B cell (primary cell): Measurements from ENCODE around the gene CAMTA1. TPM values are rescaled to one million over a fixed set of nuclear protein-coding genes. Genes with fewer than 3 reads are reported as not detected.

Experiments
- ATAC-seq: fragments of 200-7000 bp; cut with Tn5 transposase; one replicate; pipeline ENCODE4 v1.10.0; 2021; ENCODE audit warnings: low read depth, mild to moderate bottlenecking, moderate number of reproducible peaks, moderate library complexity
- CTCF ChIA-PET: fragments of 350-600 bp; sonication (Branson Sonifier 250); formaldehyde crosslinking; loops from one replicate; lab custom pipeline; 2021; ENCODE audit warnings: antibody characterized with exemption, inconsistent platforms; lab: Charles Lee
- POLR2A ChIA-PET: fragments of 350-600 bp; sonication (Branson Sonifier 250); formaldehyde crosslinking; loops from one replicate; lab custom pipeline; 2021; ENCODE audit warnings: antibody characterized with exemption; lab: Charles Lee
- DNase-seq: peaks from one replicate; pipeline ENCODE4 v3.0.0; 2013
- H2AFZ ChIP-seq: 2 replicates; pipeline ENCODE4 v1.6.1; 2012; ENCODE audit warnings: mild to moderate bottlenecking, low read depth, low read length; ENCODE audit not compliant: insufficient read depth, poor library complexity, severe bottlenecking
- H3K27ac ChIP-seq, 2 donors: 1 replicate in 1 of 2; 2 replicates in 1 of 2; pipeline ENCODE4 v1.5.1; 2012 to 2013; ENCODE audit warnings: low read length in 2 of 2, mild to moderate bottlenecking in 2 of 2, moderate library complexity in 1 of 2
- H3K27me3 ChIP-seq, 4 experiments: fragments of 200-600 bp in 1 of 4; sonication (generic) in 1 of 4; replicated peaks in 1 of 4; 1 replicate in 2 of 4; 2 replicates in 2 of 4; pipeline versions ENCODE4 v1.6.1 to v1.7.0; 2013 to 2016; ENCODE audit warnings: low read length in 3 of 4, mild to moderate bottlenecking in 2 of 4, mixed read lengths in 1 of 4, moderate library complexity in 1 of 4; ENCODE audit not compliant: insufficient read depth in 4 of 4, control insufficient read depth in 3 of 4; ENCODE audit errors: control extremely low read depth in 1 of 4
- H3K36me3 ChIP-seq, 2 experiments: replicated peaks in 1 of 2; 1 replicate in 1 of 2; 2 replicates in 1 of 2; pipeline versions ENCODE4 v1.6.1 to v1.7.1; 2013; ENCODE audit warnings: low read length in 1 of 2; ENCODE audit not compliant: insufficient read depth in 2 of 2, control insufficient read depth in 1 of 2; ENCODE audit errors: control extremely low read depth in 1 of 2, extremely low read depth in 1 of 2
- H3K4me1 ChIP-seq, 2 donors: fragments of 200-600 bp in 1 of 2; sonication (generic) in 1 of 2; 1 replicate in 1 of 2; 2 replicates in 1 of 2; pipeline versions ENCODE4 v1.5.1 to v1.6.1; 2013 to 2017; ENCODE audit warnings: low read length in 2 of 2; ENCODE audit not compliant: control insufficient read depth in 2 of 2, insufficient read depth in 2 of 2
- H3K4me2 ChIP-seq: replicated peaks from 2 replicates; pipeline ENCODE3; 2012; ENCODE audit warnings: mild to moderate bottlenecking, low read depth, low read length; ENCODE audit not compliant: poor library complexity, severe bottlenecking
- H3K4me3 ChIP-seq, 5 experiments: fragments of 200-600 bp in 1 of 5; sonication (generic) in 1 of 5; 1 replicate in 3 of 5; 2 replicates in 2 of 5; pipeline versions ENCODE4 v1.5.1 to v1.7.0; 2011 to 2016; ENCODE audit warnings: low read length in 4 of 5, mild to moderate bottlenecking in 4 of 5, low read depth in 2 of 5, control low read depth in 1 of 5, moderate library complexity in 1 of 5; ENCODE audit not compliant: insufficient read depth in 1 of 5; ENCODE audit errors: control extremely low read depth in 1 of 5, extremely low read depth in 1 of 5
- H3K79me2 ChIP-seq: fragments of 200-600 bp; sonication (generic); one replicate; pipeline ENCODE4 v1.6.0; 2016; ENCODE audit warnings: low read length; ENCODE audit not compliant: control insufficient read depth, insufficient read depth
- H3K9ac ChIP-seq: fragments of 200-600 bp; sonication (generic); 2 replicates; pipeline ENCODE4 v1.6.1; 2017; ENCODE audit warnings: mild to moderate bottlenecking, low read length, moderate library complexity
- H3K9me3 ChIP-seq, 3 donors: one replicate each; pipeline versions ENCODE4 v1.6.1 to v1.7.1; 2013; ENCODE audit warnings: low read length in 2 of 3; ENCODE audit not compliant: control insufficient read depth in 2 of 3, insufficient read depth in 1 of 3; ENCODE audit errors: control extremely low read depth in 1 of 3
- H4K20me1 ChIP-seq: 2 replicates; pipeline ENCODE4 v1.6.0; 2012; ENCODE audit warnings: mild to moderate bottlenecking, low read length; ENCODE audit not compliant: insufficient read depth, control insufficient read depth, poor library complexity, severe bottlenecking
- H3K27ac Mint-ChIP-seq: one replicate; pipeline ENCODE4 v1.8.0; 2021; ENCODE audit warnings: mixed read lengths
- H3K27me3 Mint-ChIP-seq: one replicate; pipeline ENCODE4 v1.8.0; 2021; ENCODE audit warnings: mixed read lengths
- H3K4me1 Mint-ChIP-seq: one replicate; pipeline ENCODE4 v1.8.0; 2021; ENCODE audit warnings: mixed read lengths
- H3K4me3 Mint-ChIP-seq: one replicate; pipeline ENCODE4 v1.8.0; 2021; ENCODE audit warnings: mixed read lengths
- H3K9me3 Mint-ChIP-seq: one replicate; pipeline ENCODE4 v1.8.0; 2022; ENCODE audit warnings: mixed read lengths; ENCODE audit not compliant: insufficient read depth
- EZH2 ChIP-seq: IDR thresholded peaks from 2 replicates; pipeline ENCODE4 v1.6.1; 2012; ENCODE audit warnings: borderline replicate concordance, low read depth, mild to moderate bottlenecking, moderate library complexity, low read length; ENCODE audit not compliant: insufficient read depth, poor library complexity, severe bottlenecking
- WGBS: methylation state at CpG from one replicate; pipeline ENCODE4 v1.1.5; 2013; ENCODE audit warnings: missing lambda C conversion rate; ENCODE audit not compliant: insufficient coverage; 5-methylcytosine and 5-hydroxymethylcytosine counted together
- intact Hi-C: fragments of 100-400 bp; cut with micrococcal nuclease; formaldehyde crosslinking; loops from one replicate; pipeline ENCODE4 v1.10.0; 2022
- polyA plus RNA-seq: library from polyadenylated mRNA; depleted of rRNA; stranded (reverse); fragments of >200 nt; gene quantifications from 2 replicates; pipeline ENCODE4 v1.2.3, GENCODE V29; 2012
- total RNA-seq, 2 donors: library from RNA; stranded (reverse); fragments of 120-200 nt in 1 of 2; gene quantifications; 1 replicate in 1 of 2; 2 replicates in 1 of 2; pipeline versions ENCODE4 v1.2.3 to v1.2.4, GENCODE V29; 2013 to 2022
- TF ChIP-seq, protein P1 (sequence below): fragments of 200-600 bp; IDR thresholded peaks from one replicate; pipeline ENCODE4 v1.8.0; 2022; ENCODE audit warnings: antibody characterized with exemption, mild to moderate bottlenecking

The CAMTA1 gene
- total and polyA plus RNA-seq, 2 donors (not counting 1 experiment from before 2014, with no cell fraction given), result 42.2 to 45.7 TPM

DNA sequence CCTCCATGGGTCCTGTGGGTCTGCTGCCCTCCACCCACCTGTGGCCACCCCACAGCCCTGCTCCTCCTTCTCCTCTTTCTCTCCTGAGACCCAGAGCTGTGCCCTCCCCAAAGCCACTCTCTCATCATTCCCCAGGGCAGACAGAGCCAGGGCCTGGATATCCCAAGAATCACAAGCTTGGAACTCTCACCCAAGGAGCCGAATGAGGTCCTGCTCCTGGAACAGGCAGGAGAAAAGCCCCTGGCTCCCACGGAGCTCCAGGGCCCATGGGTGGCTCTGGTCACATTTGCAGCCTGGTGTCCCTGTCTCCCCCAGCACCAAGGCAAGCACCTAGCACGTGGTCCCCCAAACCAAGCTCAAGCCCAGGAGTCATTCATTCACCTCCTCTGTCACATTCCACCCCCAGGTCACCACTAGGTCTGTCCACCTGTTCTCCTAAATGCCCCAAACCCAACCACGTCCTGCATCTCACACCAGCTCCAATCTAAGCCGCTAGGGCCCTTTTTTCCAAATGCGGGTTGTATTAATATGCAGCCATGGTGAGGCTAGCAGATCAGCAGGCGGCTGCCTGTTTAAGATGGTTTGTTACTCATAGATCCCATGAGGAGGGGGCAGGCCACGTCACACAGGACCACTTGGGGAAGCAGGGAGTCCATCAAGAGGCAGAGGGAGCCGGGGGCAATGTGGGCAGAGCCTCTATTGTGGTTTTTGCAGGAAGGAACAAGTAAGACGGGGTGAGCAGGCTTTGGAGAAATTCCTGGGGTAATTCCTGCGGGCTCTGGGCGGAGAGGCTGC is 770.3 kb downstream of the CAMTA1 start:
- H3K27ac ChIP-seq, result no peak overlapping the region
- TF ChIP-seq, protein P1, sequence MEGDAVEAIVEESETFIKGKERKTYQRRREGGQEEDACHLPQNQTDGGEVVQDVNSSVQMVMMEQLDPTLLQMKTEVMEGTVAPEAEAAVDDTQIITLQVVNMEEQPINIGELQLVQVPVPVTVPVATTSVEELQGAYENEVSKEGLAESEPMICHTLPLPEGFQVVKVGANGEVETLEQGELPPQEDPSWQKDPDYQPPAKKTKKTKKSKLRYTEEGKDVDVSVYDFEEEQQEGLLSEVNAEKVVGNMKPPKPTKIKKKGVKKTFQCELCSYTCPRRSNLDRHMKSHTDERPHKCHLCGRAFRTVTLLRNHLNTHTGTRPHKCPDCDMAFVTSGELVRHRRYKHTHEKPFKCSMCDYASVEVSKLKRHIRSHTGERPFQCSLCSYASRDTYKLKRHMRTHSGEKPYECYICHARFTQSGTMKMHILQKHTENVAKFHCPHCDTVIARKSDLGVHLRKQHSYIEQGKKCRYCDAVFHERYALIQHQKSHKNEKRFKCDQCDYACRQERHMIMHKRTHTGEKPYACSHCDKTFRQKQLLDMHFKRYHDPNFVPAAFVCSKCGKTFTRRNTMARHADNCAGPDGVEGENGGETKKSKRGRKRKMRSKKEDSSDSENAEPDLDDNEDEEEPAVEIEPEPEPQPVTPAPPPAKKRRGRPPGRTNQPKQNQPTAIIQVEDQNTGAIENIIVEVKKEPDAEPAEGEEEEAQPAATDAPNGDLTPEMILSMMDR, result no peak
- TF ChIP-seq EZH2, result no peak
- no peak for ATAC-seq
- Mint-ChIP-seq H3K27ac (no peak overlapping the region), H3K27me3 (no peaks in the 10 kb centered on the region), H3K9me3 (peaks cover 2% of the 10 kb centered on the region), H3K4me3 (no peak overlapping the region), H3K4me1 (no peaks in the 10 kb centered on the region)
- no peaks in the 10 kb centered on the region for H3K36me3 ChIP-seq
- no peaks in the 10 kb centered on the region for H4K20me1 ChIP-seq
- H2AFZ ChIP-seq, result no peak overlapping the region
- H3K9ac ChIP-seq, result no peak overlapping the region
- H3K27me3 ChIP-seq, result no peaks in the 10 kb centered on the region
- H3K79me2 ChIP-seq, result no peaks in the 10 kb centered on the region
- 42% methylated on average over 9 of the region's 12 CpGs for WGBS
- H3K4me3 ChIP-seq, result no peak overlapping the region
- ChIA-PET POLR2A (no interaction called here), CTCF (no interaction called here)
- no peak for DNase-seq
- intact Hi-C loops, result no loop called here
- H3K4me2 ChIP-seq, result no peak overlapping the region
- H3K4me1 ChIP-seq, result no peaks in the 10 kb centered on the region
- H3K9me3 ChIP-seq, result peaks cover 0 to 3% (median 0%) of the 10 kb centered on the region in 3 donors

DNA sequence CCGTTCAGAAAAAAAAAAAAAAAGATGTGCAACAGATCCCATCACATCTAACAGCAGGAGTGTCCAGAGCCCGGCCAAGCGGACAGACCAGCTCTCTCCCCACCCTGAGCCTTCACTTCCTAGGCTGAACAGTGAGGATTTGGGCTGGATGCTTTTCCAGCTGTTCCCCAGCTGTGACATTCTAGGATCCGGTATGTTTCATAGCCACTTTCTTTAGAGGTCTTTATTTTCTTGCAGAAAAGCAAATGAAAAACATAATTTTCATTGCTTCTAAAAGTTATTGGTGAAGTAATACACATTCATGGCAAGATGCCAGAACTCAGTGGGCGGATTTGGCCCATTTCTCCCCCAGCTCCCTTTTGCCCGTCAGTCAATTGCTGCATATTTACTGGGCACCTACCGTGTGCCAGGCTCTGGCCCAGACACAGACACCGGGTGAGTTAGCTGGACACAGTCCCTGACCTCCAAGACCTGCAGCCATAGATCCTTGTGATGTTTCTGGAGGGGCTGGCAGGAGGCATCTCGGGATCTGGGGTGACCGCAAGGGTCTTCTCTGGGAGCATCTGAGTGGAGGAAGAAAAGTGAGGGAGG is 772.1 kb downstream of the CAMTA1 start:
- H3K4me1 Mint-ChIP-seq, result no peaks in the 10 kb centered on the region
- ChIA-PET POLR2A (no interaction called here), CTCF (no interaction called here)
- Histone ChIP-seq H2AFZ (no peak overlapping the region), H3K4me2 (no peak overlapping the region), H3K4me1 (no peaks in the 10 kb centered on the region), H3K27ac (no peak overlapping the region), H3K9me3 (peaks cover 0 to 3% (median 0%) of the 10 kb centered on the region in 3 donors), H3K27me3 (no peaks in the 10 kb centered on the region), H3K36me3 (no peaks in the 10 kb centered on the region), H4K20me1 (no peaks in the 10 kb centered on the region), H3K79me2 (no peaks in the 10 kb centered on the region), H3K9ac (no peak overlapping the region), H3K4me3 (no peak overlapping the region)
- peaks cover 2% of the 10 kb centered on the region for H3K9me3 Mint-ChIP-seq
- no peak overlapping the region for H3K27ac Mint-ChIP-seq
- TF ChIP-seq, protein P1, result no peak
- no peak for TF ChIP-seq EZH2
- intact Hi-C loops, result no loop called here
- no peaks in the 10 kb centered on the region for H3K27me3 Mint-ChIP-seq
- no peak for DNase-seq
- H3K4me3 Mint-ChIP-seq, result no peak overlapping the region
- 86% methylated on average over 8 of the region's 10 CpGs for WGBS
- no peak for ATAC-seq
